Cardiac septum (tissue), 1 donor: ENCODE results near the gene KCNQ4. TPM values are rescaled to one million over a fixed set of nuclear protein-coding genes. Genes with fewer than 3 reads are reported as not detected.

ENCODE experiments used
- DNase-seq: peaks from one replicate; pipeline ENCODE4 v3.0.0-alpha.2; 2020; ENCODE audit warnings: low spot score
- intact Hi-C: fragments of 100-400 bp; cut with DNase I; formaldehyde crosslinking; loops from one replicate; pipeline ENCODE4 v1.14.0; 2022
- total RNA-seq: library from RNA; stranded (reverse); fragmentation: NEBNext Ultra II Directional; extraction: Animal tissue kit (Norgen Biotek cat#: 25700); gene quantifications from one replicate; pipeline ENCODE4 v1.2.1, GENCODE V29; 2021
- donor health status: DM: no; HTN: no; CAD: no.

KCNQ4 gene
- total RNA-seq, 1 donor from 2014 or later, result 3.6 TPM

- intact Hi-C loops, result no loop called here
- no peak for DNase-seq
Observed at GRCh38 chr1:40808002-40808401, 24.4 kb downstream of the KCNQ4 start.

- intact Hi-C loops, result no loop called here
- no peak for DNase-seq
Observed at GRCh38 chr1:40808444-40808843, 24.9 kb downstream of the KCNQ4 start.

GRCh38 chr1:40808909-40809308 lies 25.3 kb downstream of the KCNQ4 start:
- DNase-seq, result no peak
- intact Hi-C loops, result no loop called here

- intact Hi-C loops, result no loop called here
- DNase-seq, result no peak
Observed at GRCh38 chr1:40810927-40811326, 27.3 kb downstream of the KCNQ4 start.

GRCh38 chr1:40815420-40815819 lies 31.8 kb downstream of the KCNQ4 start:
- intact Hi-C loops, result no loop called here
- DNase-seq, result no peak

- intact Hi-C loops, result no loop called here
- no peak for DNase-seq
Observed at GRCh38 chr1:40817791-40818263, 34.2 kb downstream of the KCNQ4 start.

GRCh38 chr1:40818264-40818961 lies 34.8 kb downstream of the KCNQ4 start:
- intact Hi-C loops, result no loop called here
- no peak for DNase-seq

- intact Hi-C loops, result no loop called here
- DNase-seq, result no peak
Observed at GRCh38 chr1:40819101-40819500, 35.5 kb downstream of the KCNQ4 start.

- intact Hi-C loops, result no loop called here
- DNase-seq, result no peak
Observed at GRCh38 chr1:40820251-40820797, 36.7 kb downstream of the KCNQ4 start.

- intact Hi-C loops, result no loop called here
- DNase-seq, result no peak
Observed at GRCh38 chr1:40820911-40821693, 37.5 kb downstream of the KCNQ4 start.

GRCh38 chr1:40822890-40823289 lies 39.3 kb downstream of the KCNQ4 start:
- intact Hi-C loops, result no loop called here
- DNase-seq, result no peak

GRCh38 chr1:40823345-40823744 lies 39.8 kb downstream of the KCNQ4 start:
- no peak for DNase-seq
- intact Hi-C loops, result no loop called here

GRCh38 chr1:40823983-40824382 lies 40.4 kb downstream of the KCNQ4 start:
- DNase-seq, result no peak
- intact Hi-C loops, result no loop called here

GRCh38 chr1:40824591-40825434 lies 41.2 kb downstream of the KCNQ4 start:
- DNase-seq, result no peak
- intact Hi-C loops, result no loop called here

GRCh38 chr1:40825435-40825788 lies 41.8 kb downstream of the KCNQ4 start:
- no peak for DNase-seq
- intact Hi-C loops, result no loop called here

- intact Hi-C loops, result no loop called here
Observed at GRCh38 chr1:40825996-40826395, 42.4 kb downstream of the KCNQ4 start.

GRCh38 chr1:40829631-40830245 lies 46.2 kb downstream of the KCNQ4 start:
- intact Hi-C loops, result no loop called here
- DNase-seq, result no peak

More at GRCh38 chr1:40825996-40826395, 42.4 kb downstream of the KCNQ4 start:
- no peak for DNase-seq

- no peak for DNase-seq
- intact Hi-C loops, result no loop called here
Observed at GRCh38 chr1:40830419-40830943, 46.9 kb downstream of the KCNQ4 start.

- DNase-seq, result no peak
- intact Hi-C loops, result no loop called here
Observed at GRCh38 chr1:40831001-40831732, 47.6 kb downstream of the KCNQ4 start.
